ENCODE results near the gene PATL1.
"Not testable (repeated sequence)": the region's sequence is repeated elsewhere in the genome, so short reads cannot be mapped to it uniquely, and the experiment has no call there.

Gene PATL1

DNA sequence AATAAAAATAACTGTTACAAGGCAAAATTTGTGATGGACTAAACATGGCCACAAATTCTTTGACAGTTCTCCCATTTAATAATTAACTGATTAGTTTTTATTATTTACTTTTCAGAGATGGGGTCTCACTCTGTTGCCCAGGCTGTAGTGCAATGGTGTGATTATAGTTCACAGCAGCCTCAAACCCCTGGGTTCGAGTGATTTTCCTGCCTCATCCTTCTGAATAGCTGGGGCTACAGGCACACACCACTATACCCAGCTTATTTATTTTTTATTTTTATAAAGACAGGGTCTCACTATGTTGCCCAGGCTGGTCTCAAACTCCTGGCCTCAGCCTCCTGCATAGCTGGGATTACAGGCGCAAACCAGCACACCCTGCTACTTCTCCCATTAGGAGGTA lies 4.5 kb upstream of the PATL1 start:
- no peak for DNase-seq

- no peak for DNase-seq
Measured at GRCh38 chr11:59671471-59671870, 2.6 kb upstream of the PATL1 start.

DNA sequence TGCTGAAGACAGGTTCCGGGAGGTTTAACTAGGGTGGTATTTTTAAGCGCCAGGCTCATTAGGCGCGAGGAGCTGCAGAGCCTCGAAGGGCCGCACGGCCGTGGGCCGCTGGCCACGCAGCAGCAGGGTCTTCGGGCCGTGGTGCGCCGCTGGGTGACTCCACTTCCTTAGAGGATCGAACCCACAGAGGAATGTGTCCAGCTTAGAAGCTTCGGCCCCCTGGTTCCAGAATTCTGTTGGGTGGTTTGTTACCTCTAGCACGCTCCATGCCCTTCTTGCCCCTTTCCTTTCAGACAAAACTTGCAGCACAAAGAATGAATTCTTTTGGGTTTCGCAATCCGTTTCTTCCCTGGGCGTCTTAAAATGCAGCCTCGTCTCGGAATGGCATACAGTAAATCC lies 773 bp upstream of the PATL1 start:
- no peak for DNase-seq

DNA sequence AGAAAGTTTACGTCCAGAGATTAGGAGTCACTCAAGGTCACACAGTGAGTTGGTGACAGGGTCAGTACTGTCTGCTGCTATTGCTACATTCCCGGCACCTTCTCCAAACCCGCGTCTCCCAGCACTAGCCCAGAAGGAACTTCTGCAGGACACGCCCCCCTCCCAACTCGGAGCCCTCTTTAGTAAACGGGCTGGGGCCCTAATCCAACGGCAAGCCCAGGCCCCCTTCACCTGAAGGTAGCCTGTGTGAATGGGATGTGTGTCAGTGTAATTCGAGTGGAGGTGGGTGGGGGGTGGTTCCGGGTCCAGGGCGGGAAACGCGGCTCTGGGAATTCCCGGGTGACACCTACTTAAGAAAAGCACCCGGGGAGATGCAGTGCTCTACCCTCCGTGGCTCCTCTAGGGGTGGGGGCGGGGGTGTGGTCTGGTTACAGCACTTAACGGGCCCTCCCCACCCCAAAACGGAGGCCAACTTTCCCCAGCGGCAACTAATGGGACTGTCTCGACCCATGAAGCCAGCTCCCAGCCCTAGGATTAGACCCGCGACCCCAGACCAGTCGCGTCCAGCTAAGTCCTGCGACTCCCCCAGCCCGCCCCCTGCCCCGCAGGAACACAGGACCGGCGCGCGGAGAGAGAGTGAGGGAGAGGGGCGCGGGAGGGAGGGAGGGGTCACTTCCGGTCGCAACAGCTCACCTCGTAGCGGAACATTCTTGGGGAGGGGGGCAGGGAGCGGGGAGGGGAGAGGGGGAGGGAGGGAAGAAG lies 468 bp downstream of the PATL1 start:
- DNase-seq: no peak

DNA sequence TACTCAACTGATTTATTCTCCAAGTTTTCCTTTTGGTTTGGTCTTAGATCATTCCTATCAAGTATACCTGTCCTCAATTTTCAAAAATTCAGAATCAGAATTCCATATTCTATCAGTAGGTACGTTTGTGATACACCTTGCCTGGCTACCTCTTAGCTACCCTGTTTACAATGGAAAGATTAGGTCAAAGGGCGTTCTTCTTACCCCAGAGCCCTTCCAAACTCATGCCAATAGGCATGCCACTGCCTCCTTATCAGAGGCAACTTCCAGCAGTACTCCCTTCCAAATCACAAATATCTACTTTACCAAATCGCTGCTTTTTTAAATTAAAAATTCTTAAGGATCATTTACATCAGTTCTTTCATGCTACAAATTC lies 1.0 kb downstream of the PATL1 start:
- DNase-seq: no peak

DNA sequence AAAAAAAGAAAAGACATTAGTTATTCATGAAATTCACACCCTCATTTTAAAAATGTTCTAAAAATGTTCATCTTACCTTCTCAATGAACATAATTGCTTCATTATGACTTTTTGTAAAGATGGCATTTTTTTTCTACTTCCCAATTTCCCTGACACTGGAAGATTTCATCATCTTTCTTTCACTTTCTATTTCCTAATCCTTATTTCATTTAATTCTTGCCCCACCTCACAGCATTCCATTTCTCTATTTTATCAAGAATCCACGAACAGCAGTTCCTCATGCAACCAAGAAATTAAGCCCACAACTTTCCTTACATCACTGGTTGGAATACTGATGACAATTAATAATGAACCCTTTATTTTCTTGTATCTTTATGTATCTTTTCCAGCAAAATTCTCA lies 1.9 kb downstream of the PATL1 start:
- DNase-seq: no peak

GRCh38 chr11:59660621-59661020 lies 8.2 kb downstream of the PATL1 start:
- no peak for DNase-seq

- DNase-seq: no peak
Measured at GRCh38 chr11:59659981-59660380, 8.9 kb downstream of the PATL1 start.

DNA sequence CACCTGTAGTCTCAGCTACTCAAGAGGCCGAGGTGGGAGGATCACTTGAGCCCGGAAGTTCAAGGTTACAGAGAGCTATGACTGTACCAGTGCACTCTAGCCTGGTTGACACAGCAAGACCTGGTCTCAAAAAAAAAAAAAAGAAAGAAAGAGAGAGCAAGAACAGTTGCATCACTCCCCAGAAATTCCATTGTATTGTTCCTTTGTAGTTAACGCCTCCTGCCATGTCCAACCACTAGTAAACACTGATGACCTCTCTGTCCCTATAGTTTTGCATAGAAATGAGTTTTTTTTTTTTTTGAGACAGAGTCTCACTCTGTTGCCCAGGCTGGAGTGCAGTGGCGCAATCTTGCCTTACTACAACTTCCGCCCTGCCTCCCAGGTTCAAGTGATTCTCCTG lies 10.8 kb downstream of the PATL1 start:
- no peak for DNase-seq

DNA sequence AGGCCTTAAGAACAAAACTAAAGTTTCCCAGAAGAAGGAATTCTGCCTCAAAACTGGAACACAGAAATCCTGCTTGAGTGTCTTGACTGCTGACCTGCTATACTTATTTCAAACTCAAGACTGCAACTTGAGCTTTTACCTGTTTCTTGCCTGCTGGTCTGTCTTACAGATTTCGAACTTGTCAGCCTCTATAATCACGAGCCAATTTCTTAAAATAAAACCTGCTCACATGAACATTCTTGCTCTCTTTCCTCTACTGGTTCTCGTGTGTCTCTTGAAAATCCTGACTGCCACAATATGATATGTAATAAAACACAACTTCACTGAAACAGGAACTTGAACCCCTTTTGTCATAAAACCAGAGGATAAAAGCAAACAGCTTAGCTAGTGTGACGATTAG lies 13.9 kb downstream of the PATL1 start:
- no peak for DNase-seq

GRCh38 chr11:59647245-59647980 lies 21.4 kb downstream of the PATL1 start:
- no peak for DNase-seq

DNA sequence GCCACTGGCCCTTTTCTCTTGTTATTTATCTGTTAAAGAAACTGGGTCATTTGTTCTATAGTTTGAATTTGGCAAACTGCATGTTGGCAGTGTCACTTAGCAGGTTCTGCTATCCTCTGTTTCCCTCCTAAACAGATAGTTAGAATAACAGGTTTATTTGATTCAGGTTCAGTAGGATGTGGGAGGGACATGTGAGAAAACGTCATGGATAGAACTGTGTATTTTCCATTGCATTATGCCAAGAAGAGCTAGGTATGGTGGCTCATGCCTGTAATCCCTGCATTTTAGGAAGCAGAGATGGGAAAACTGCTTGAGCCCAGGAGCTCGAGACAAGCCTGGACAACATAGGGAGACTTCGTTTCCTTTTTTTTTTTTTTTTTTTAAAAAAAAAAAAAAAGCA lies 24.3 kb downstream of the PATL1 start:
- no peak for DNase-seq

- no peak for DNase-seq
Measured at GRCh38 chr11:59643390-59643789, 25.4 kb downstream of the PATL1 start.

DNA sequence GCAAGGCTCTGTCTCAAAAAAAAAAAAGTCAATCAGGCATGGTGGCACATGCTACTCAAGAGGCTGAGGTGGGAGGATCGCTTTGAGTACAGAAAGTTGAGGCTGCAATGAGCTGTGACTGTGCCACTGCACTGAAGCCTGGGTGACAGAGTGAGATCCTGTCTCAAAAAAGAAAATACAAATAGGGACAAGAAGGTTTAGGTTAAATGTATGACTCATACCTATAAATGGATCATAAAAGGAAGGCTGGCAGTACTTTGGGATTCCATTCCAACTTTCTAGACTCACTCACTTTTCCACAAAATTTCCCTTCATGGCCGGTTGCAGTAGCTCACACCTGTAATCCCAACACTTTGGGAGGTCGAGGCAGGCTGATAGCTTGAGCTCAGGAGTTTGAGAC lies 27.7 kb downstream of the PATL1 start:
- no peak for DNase-seq

GRCh38 chr11:59630493-59630892 lies 38.3 kb downstream of the PATL1 start:
- DNase-seq: no peak

GRCh38 chr11:59629996-59630395 lies 38.8 kb downstream of the PATL1 start:
- DNase-seq: no peak

GRCh38 chr11:59626969-59627368 lies 41.9 kb downstream of the PATL1 start:
- DNase-seq: not testable (repeated sequence)

GRCh38 chr11:59625703-59626102 lies 43.1 kb downstream of the PATL1 start:
- DNase-seq: no peak

- no peak for DNase-seq
Measured at GRCh38 chr11:59617876-59618275, 51.0 kb downstream of the PATL1 start.

DNA sequence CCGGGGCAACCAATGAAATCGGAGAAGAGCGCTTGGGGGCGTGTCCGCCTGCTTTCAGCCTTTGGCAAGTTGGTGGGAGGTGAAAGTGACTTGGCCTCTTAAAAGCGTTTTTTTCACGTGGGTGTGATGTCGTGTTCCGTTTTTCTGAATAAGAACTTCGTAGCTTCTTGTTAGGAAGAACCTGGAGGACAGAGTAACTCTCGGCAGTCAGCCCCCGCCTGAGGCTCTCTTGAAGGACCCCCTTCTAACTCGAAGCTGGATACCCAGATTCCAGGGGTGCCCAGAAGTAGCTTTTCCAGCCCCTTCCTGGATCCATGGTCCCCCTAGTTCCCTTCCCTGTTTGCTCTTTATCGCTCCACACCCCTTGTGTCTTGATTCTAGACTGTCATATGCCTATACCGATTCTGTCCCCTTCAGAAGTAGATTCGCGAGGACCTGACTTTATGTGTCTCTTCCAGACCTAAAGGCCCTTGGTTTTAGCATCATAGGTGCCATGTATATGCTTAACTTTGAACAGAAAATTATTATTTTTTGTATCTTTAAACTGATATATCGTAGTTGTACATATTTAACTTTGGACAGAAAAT lies 52.3 kb downstream of the PATL1 start:
- no peak for DNase-seq

- peak; percentile 97 for DNase-seq
Measured at GRCh38 chr11:59615637-59616395, 53.0 kb downstream of the PATL1 start, which contains the start of gene OSBP. Gene OSBP (minus strand): TSS chr11:59615774. CDS start chr11:59615664, 110 bp downstream.

DNA sequence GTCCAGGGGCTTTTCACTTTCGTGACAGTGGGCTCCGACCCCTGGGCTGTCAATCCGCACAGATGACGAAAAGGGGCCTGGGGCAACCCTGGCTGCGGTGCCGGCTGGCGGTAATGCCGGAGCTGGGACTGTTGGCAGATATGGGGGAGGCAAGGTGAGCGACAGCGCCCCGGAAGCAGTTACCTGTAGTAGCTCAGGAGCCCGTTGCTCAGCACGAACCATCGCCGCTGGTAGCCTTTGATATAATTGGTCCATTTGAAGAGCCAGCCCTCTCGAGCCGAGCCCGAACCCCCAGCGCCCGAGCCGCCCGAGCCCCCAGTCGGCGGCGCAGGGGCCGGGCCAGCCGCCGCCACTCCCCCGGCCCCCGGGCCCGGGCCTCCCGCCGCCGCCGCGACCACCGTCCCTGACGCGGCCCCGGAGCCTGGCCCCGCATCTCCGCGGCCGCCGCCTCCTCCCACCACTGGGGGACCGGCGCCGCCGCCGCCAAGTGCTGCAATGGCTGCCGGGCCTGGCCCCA lies 53.7 kb downstream of the PATL1 start:
- no peak for DNase-seq

All from NCI-H2107 (cell line).